T-cell (primary cell): ENCODE data around the gene TRIM6. TPM values are rescaled to one million over a fixed set of nuclear protein-coding genes. Genes with fewer than 3 reads are reported as not detected.

Source experiments
- ATAC-seq, 4 experiments: fragments of 200-7000 bp in 3 of 4; fragments of 150-1000 bp in 1 of 4; cut with Tn5 transposase; replicated peaks in 1 of 4; 1 replicate in 3 of 4; 2 replicates in 1 of 4; pipeline ENCODE4 v1.10.0; 2021; ENCODE audit warnings: moderate library complexity in 3 of 4, mild to moderate bottlenecking in 2 of 4, moderate number of reproducible peaks in 1 of 4
- CTCF ChIA-PET, 2 donors: fragments of 300-600 bp; sonication (Branson Sonifier 250); formaldehyde crosslinking; loops; one replicate each; lab custom pipeline; 2022; ENCODE audit warnings: antibody characterized with exemption in 2 of 2; lab: Charles Lee
- POLR2A ChIA-PET, 2 donors: fragments of 300-600 bp; sonication (Branson Sonifier 250); formaldehyde crosslinking; loops; one replicate each; lab custom pipeline; 2022; ENCODE audit warnings: antibody characterized with exemption in 2 of 2; lab: Charles Lee
- DNase-seq, 35 experiments: peaks; one replicate each; pipeline versions ENCODE4 v3.0.0 to v3.0.0-alpha.2; 2013 to 2023
- H3K27ac ChIP-seq: one replicate; pipeline ENCODE4 v1.5.1; 2013; ENCODE audit warnings: low read length
- H3K27me3 ChIP-seq, 2 experiments: replicated peaks in 1 of 2; 1 replicate in 1 of 2; 2 replicates in 1 of 2; pipeline versions ENCODE4 v1.6.1 to v1.7.0; 2013; ENCODE audit warnings: low read length in 1 of 2, mixed read lengths in 1 of 2; ENCODE audit not compliant: control insufficient read depth in 2 of 2, insufficient read depth in 2 of 2; ENCODE audit errors: extremely low read depth in 1 of 2
- H3K36me3 ChIP-seq, 2 donors: 1 replicate in 1 of 2; 2 replicates in 1 of 2; pipeline versions ENCODE4 v1.6.1 to v1.7.0; 2013; ENCODE audit warnings: low read length in 1 of 2; ENCODE audit not compliant: control insufficient read depth in 2 of 2, insufficient read depth in 1 of 2; ENCODE audit errors: extremely low read depth in 1 of 2
- H3K4me1 ChIP-seq, 2 experiments: 1 replicate in 1 of 2; 2 replicates in 1 of 2; pipeline versions ENCODE4 v1.6.1 to v1.7.0; 2013; ENCODE audit warnings: low read length in 2 of 2, mixed read lengths in 1 of 2; ENCODE audit not compliant: insufficient read depth in 2 of 2, control insufficient read depth in 1 of 2; ENCODE audit errors: extremely low read depth in 1 of 2
- H3K4me3 ChIP-seq, 2 donors: 1 replicate in 1 of 2; 2 replicates in 1 of 2; pipeline versions ENCODE4 v1.5.1 to v1.7.0; 2013; ENCODE audit warnings: mild to moderate bottlenecking in 2 of 2, low read length in 1 of 2, moderate library complexity in 1 of 2; ENCODE audit not compliant: control insufficient read depth in 1 of 2; ENCODE audit errors: extremely low read depth in 1 of 2
- H3K9me3 ChIP-seq: 2 replicates; pipeline ENCODE4 v1.7.0; 2013
- H3K27ac Mint-ChIP-seq, 2 donors: one replicate each; pipeline ENCODE4 v1.8.0; 2020 to 2021; ENCODE audit warnings: mild to moderate bottlenecking in 2 of 2, mixed read lengths in 2 of 2
- H3K27me3 Mint-ChIP-seq, 2 donors: one replicate each; pipeline ENCODE4 v1.8.0; 2021 to 2022; ENCODE audit warnings: mixed read lengths in 2 of 2
- H3K36me3 Mint-ChIP-seq: one replicate; pipeline ENCODE4 v1.8.0; 2021; ENCODE audit warnings: mixed read lengths
- H3K4me1 Mint-ChIP-seq, 3 donors: one replicate each; pipeline ENCODE4 v1.8.0; 2020 to 2022; ENCODE audit warnings: mixed read lengths in 3 of 3, mild to moderate bottlenecking in 1 of 3
- H3K4me3 Mint-ChIP-seq, 3 donors: one replicate each; pipeline ENCODE4 v1.8.0; 2020 to 2022; ENCODE audit warnings: mild to moderate bottlenecking in 3 of 3, mixed read lengths in 3 of 3, moderate library complexity in 3 of 3
- H3K9me3 Mint-ChIP-seq, 3 donors: one replicate each; pipeline ENCODE4 v1.8.0; 2020 to 2022; ENCODE audit warnings: mixed read lengths in 3 of 3
- WGBS: methylation state at CpG from one replicate; pipeline ENCODE4 v1.1.5; 2013; ENCODE audit warnings: missing lambda C conversion rate; ENCODE audit not compliant: insufficient coverage; 5-methylcytosine and 5-hydroxymethylcytosine counted together
- total RNA-seq, 35 experiments: library from RNA in 6 of 35; stranded (reverse) in 6 of 35; fragments of 120-200 nt in 1 of 35; gene quantifications; one replicate each; pipeline versions ENCODE4 v1.2.1 to v1.2.4 and lab custom pipeline; 2013 to 2026

The TRIM6 gene
- total RNA-seq, 5 donors from 2014 or later (not counting 1 experiment from before 2014, with no cell fraction given): 0.13 to 0.14 TPM; not detected in 3

- no peak overlapping the region for H3K27ac ChIP-seq
- ATAC-seq: no peak
- no peaks in the 10 kb centered on the region for H3K36me3 ChIP-seq
- H3K4me1 Mint-ChIP-seq: peaks cover 0 to 5% (median 0%) of the 10 kb centered on the region in 3 donors
- no peak for DNase-seq
- no peaks in the 10 kb centered on the region for H3K27me3 ChIP-seq
- no peak overlapping the region for H3K4me3 ChIP-seq
- no peaks in the 10 kb centered on the region for H3K36me3 Mint-ChIP-seq
- no peaks in the 10 kb centered on the region for H3K9me3 ChIP-seq
- CTCF ChIA-PET: no interaction called here
- 54% methylated on average over 2 of the region's 5 CpGs for WGBS
- H3K27ac Mint-ChIP-seq: no peak overlapping the region
- H3K9me3 Mint-ChIP-seq: no peaks in the 10 kb centered on the region
- no peaks in the 10 kb centered on the region for H3K27me3 Mint-ChIP-seq
- no peak overlapping the region for H3K4me3 Mint-ChIP-seq
- POLR2A ChIA-PET: no interaction called here
- H3K4me1 ChIP-seq: no peaks in the 10 kb centered on the region
Measured at GRCh38 chr11:5610446-5610845, 14.0 kb downstream of the TRIM6 start.

- H3K27me3 Mint-ChIP-seq: no peaks in the 10 kb centered on the region
- Histone ChIP-seq H3K27ac (no peak overlapping the region), H3K36me3 (no peaks in the 10 kb centered on the region), H3K4me3 (no peak overlapping the region), H3K27me3 (no peaks in the 10 kb centered on the region), H3K4me1 (no peaks in the 10 kb centered on the region), H3K9me3 (no peaks in the 10 kb centered on the region)
- H3K4me3 Mint-ChIP-seq: no peak overlapping the region
- H3K9me3 Mint-ChIP-seq: no peaks in the 10 kb centered on the region
- ChIA-PET CTCF (no interaction called here), POLR2A (no interaction called here)
- ATAC-seq: no peak
- DNase-seq: no peak
- no peak overlapping the region for H3K27ac Mint-ChIP-seq
- H3K4me1 Mint-ChIP-seq: peaks cover 0 to 5% (median 0%) of the 10 kb centered on the region in 3 donors
- H3K36me3 Mint-ChIP-seq: no peaks in the 10 kb centered on the region
- WGBS: 94% methylated on average over 7 of the region's 11 CpGs
Measured at GRCh38 chr11:5611627-5612026, 15.2 kb downstream of the TRIM6 start.

GRCh38 chr11:5618807-5619206, 22.4 kb downstream of the TRIM6 start:
- no peak overlapping the region for H3K27ac Mint-ChIP-seq
- ATAC-seq (no peak), DNase-seq (no peak)
- H3K9me3 Mint-ChIP-seq: no peaks in the 10 kb centered on the region
- Histone ChIP-seq H3K27ac (no peak overlapping the region), H3K36me3 (no peaks in the 10 kb centered on the region), H3K4me1 (peaks cover under 1 to 2% of the 10 kb centered on the region in 2 experiments), H3K27me3 (no peaks in the 10 kb centered on the region), H3K9me3 (no peaks in the 10 kb centered on the region), H3K4me3 (no peak overlapping the region)
- peaks cover 9% of the 10 kb centered on the region for H3K36me3 Mint-ChIP-seq
- ChIA-PET CTCF (no interaction called here), POLR2A (no interaction called here)
- no peaks in the 10 kb centered on the region for H3K27me3 Mint-ChIP-seq
- H3K4me3 Mint-ChIP-seq: no peak overlapping the region
- peaks cover 2 to 6% (median 6%) of the 10 kb centered on the region in 3 donors for H3K4me1 Mint-ChIP-seq
- no CpG with 5 or more reads among the region's 3 CpGs for WGBS

GRCh38 chr11:5620651-5621521, 24.4 kb downstream of the TRIM6 start:
- no peaks in the 10 kb centered on the region for H3K36me3 ChIP-seq
- ATAC-seq: no peak
- peaks cover 9% of the 10 kb centered on the region for H3K36me3 Mint-ChIP-seq
- no peak overlapping the region for H3K27ac ChIP-seq
- no CpG with 5 or more reads among the region's 3 CpGs for WGBS
- H3K4me1 Mint-ChIP-seq: peaks cover 20 to 22% (median 22%) of the 10 kb centered on the region in 3 donors
- H3K9me3 Mint-ChIP-seq: no peaks in the 10 kb centered on the region
- no peak for DNase-seq
- H3K27ac Mint-ChIP-seq: no peak overlapping the region
- no peaks in the 10 kb centered on the region for H3K27me3 ChIP-seq
- no peak overlapping the region for H3K4me3 Mint-ChIP-seq
- CTCF ChIA-PET: no interaction called here
- peaks cover 5 to 14% of the 10 kb centered on the region in 2 experiments for H3K4me1 ChIP-seq
- no peak overlapping the region for H3K4me3 ChIP-seq
- H3K9me3 ChIP-seq: no peaks in the 10 kb centered on the region
- no peaks in the 10 kb centered on the region for H3K27me3 Mint-ChIP-seq
- POLR2A ChIA-PET: no interaction called here

DNA sequence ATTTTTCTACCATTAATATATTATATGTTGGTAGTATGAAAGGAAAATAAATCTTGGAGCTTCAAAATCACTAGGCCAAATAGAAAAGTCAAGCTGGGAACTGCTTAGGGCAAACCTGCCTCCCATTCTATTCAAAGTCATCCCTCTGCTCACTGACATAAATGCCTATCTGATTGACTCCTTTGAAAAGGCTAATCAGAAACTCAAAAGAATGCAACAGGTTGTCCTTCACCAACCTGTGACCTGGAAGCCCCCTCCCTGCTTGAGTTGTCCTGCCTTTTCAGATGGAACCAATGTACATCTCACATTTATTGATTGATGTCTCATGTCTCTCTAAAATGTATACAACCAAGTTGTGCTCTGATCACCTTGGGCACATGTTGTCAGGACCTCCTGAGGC, 25.1 kb downstream of the TRIM6 start:
- peaks cover 6 to 15% of the 10 kb centered on the region in 2 experiments for H3K4me1 ChIP-seq
- no peaks in the 10 kb centered on the region for H3K27me3 ChIP-seq
- Mint-ChIP-seq H3K27me3 (no peaks in the 10 kb centered on the region), H3K27ac (no peak overlapping the region), H3K9me3 (no peaks in the 10 kb centered on the region), H3K4me3 (no peak overlapping the region), H3K36me3 (peaks cover 9% of the 10 kb centered on the region), H3K4me1 (peaks cover 27 to 29% (median 29%) of the 10 kb centered on the region in 3 donors)
- H3K4me3 ChIP-seq: no peak overlapping the region
- CTCF ChIA-PET: no interaction called here
- no peaks in the 10 kb centered on the region for H3K9me3 ChIP-seq
- ATAC-seq: no peak
- H3K36me3 ChIP-seq: no peaks in the 10 kb centered on the region
- POLR2A ChIA-PET: no interaction called here
- DNase-seq: no peak
- H3K27ac ChIP-seq: no peak overlapping the region

DNA sequence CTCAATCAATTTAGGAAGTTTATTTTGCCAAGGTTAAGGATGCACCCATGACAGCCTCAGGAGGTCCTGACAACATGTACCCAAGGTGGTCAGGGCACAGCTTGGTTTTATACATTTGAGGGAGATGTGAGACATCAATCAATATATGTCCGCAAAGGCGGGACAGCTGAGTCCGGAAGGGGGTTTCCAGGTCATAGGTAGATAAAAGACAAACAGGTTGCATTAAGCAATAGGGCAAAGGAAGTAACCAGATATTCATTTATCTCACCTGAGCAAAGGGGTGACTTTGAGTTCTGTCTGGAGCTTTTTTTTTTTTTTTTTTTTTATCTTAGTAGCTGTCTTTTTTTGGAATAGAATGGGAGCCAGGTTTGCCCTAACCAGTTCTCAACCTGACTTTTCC, 26.4 kb downstream of the TRIM6 start:
- Histone ChIP-seq H3K4me3 (no peak overlapping the region), H3K27me3 (no peaks in the 10 kb centered on the region), H3K36me3 (no peaks in the 10 kb centered on the region), H3K27ac (no peak overlapping the region), H3K9me3 (no peaks in the 10 kb centered on the region), H3K4me1 (peaks cover 7 to 21% of the 10 kb centered on the region in 2 experiments)
- peaks cover 39 to 41% (median 41%) of the 10 kb centered on the region in 3 donors for H3K4me1 Mint-ChIP-seq
- no peak for ATAC-seq
- no peaks in the 10 kb centered on the region for H3K9me3 Mint-ChIP-seq
- no peak for DNase-seq
- H3K27ac Mint-ChIP-seq: no peak overlapping the region
- ChIA-PET POLR2A (interaction anchor here in 1 of 2 donors (0.6 kb wide), 1 partner anchor 171 kb away, joined by 6 read pairs; no protein-coding TSS in a partner anchor), CTCF (interaction anchor here in 1 of 2 donors (0.6 kb wide), 2 partner anchors 62 to 189 kb away, joined by 3 to 4 read pairs; partner anchors contain the start of gene TRIM5)
- H3K27me3 Mint-ChIP-seq: no peaks in the 10 kb centered on the region
- H3K4me3 Mint-ChIP-seq: peak overlapping the region in 2 of 3 donors; percentile 26 to 36
- 100% methylated on average over 3 of the region's 3 CpGs for WGBS
- peaks cover 12% of the 10 kb centered on the region for H3K36me3 Mint-ChIP-seq
